ENCODE measurements around the gene VPS13D.

Gene VPS13D

GRCh38 chr1:12507631-12508030, 277.8 kb downstream of the VPS13D start:
- TF ChIP-seq EZH2 (IDR thresholded peaks at IDR 0.05; ENCODE audit: borderline replicate concordance, low read length), result no peak
- no peak for TF ChIP-seq CTCF (IDR thresholded peaks at IDR 0.05; ENCODE audit: low read length)
- no peaks in the 10 kb centered on the region for H3K27me3 ChIP-seq (ENCODE audit: insufficient read depth, low read length)
- H3K79me2 ChIP-seq (ENCODE audit: insufficient read depth, low read length), result no peaks in the 10 kb centered on the region
- H3K27ac ChIP-seq (ENCODE audit: low read depth, low read length, poor library complexity, severe bottlenecking), result no peak overlapping the region
- no peaks in the 10 kb centered on the region for H3K9me2 ChIP-seq (ENCODE audit: low read depth, low read length)
- H3F3A ChIP-seq (ENCODE audit: insufficient read depth, low read length), result no peaks in the 10 kb centered on the region
- H3K36me3 ChIP-seq (ENCODE audit: insufficient read depth, low read length), result no peaks in the 10 kb centered on the region
- no peak overlapping the region for H3K4me3 ChIP-seq (ENCODE audit: low read depth, low read length, poor library complexity, severe bottlenecking)
- no peak overlapping the region for H3K9ac ChIP-seq (ENCODE audit: low read length)
- no peaks in the 10 kb centered on the region for H3K4me1 ChIP-seq (ENCODE audit: insufficient read depth, low read length, severe bottlenecking)
- H3K4me2 ChIP-seq (ENCODE audit: low read length), result no peak overlapping the region
- H3K9me3 ChIP-seq (ENCODE audit: low read length), result no peaks in the 10 kb centered on the region
- no peak overlapping the region for H2AFZ ChIP-seq (ENCODE audit: low read length)
- no peaks in the 10 kb centered on the region for H4K20me1 ChIP-seq (ENCODE audit: insufficient read depth, low read length)

- Histone ChIP-seq H4K20me1 (ENCODE audit: insufficient read depth, low read length) (no peaks in the 10 kb centered on the region), H3K36me3 (ENCODE audit: insufficient read depth, low read length) (no peaks in the 10 kb centered on the region), H3K27ac (ENCODE audit: low read depth, low read length, poor library complexity, severe bottlenecking) (no peak overlapping the region), H3F3A (ENCODE audit: insufficient read depth, low read length) (no peaks in the 10 kb centered on the region), H3K79me2 (ENCODE audit: insufficient read depth, low read length) (no peaks in the 10 kb centered on the region), H3K9me3 (ENCODE audit: low read length) (no peaks in the 10 kb centered on the region), H3K9me2 (ENCODE audit: low read depth, low read length) (no peaks in the 10 kb centered on the region), H3K4me3 (ENCODE audit: low read depth, low read length, poor library complexity, severe bottlenecking) (no peak overlapping the region), H3K9ac (ENCODE audit: low read length) (no peak overlapping the region), H2AFZ (ENCODE audit: low read length) (no peak overlapping the region), H3K4me2 (ENCODE audit: low read length) (no peak overlapping the region), H3K4me1 (ENCODE audit: insufficient read depth, low read length, severe bottlenecking) (no peaks in the 10 kb centered on the region), H3K27me3 (ENCODE audit: insufficient read depth, low read length) (no peaks in the 10 kb centered on the region)
- no peak for TF ChIP-seq EZH2 (IDR thresholded peaks at IDR 0.05; ENCODE audit: borderline replicate concordance, low read length)
- no peak for TF ChIP-seq CTCF (IDR thresholded peaks at IDR 0.05; ENCODE audit: low read length)
These were observed 279.0 kb downstream of the VPS13D start for GRCh38 chr1:12508849-12509248.

- Histone ChIP-seq H3K9me3 (ENCODE audit: low read length) (no peaks in the 10 kb centered on the region), H4K20me1 (ENCODE audit: insufficient read depth, low read length) (no peaks in the 10 kb centered on the region), H2AFZ (ENCODE audit: low read length) (no peak overlapping the region), H3K4me2 (ENCODE audit: low read length) (no peak overlapping the region), H3K27me3 (ENCODE audit: insufficient read depth, low read length) (no peaks in the 10 kb centered on the region), H3F3A (ENCODE audit: insufficient read depth, low read length) (no peaks in the 10 kb centered on the region), H3K27ac (ENCODE audit: low read depth, low read length, poor library complexity, severe bottlenecking) (no peak overlapping the region), H3K4me1 (ENCODE audit: insufficient read depth, low read length, severe bottlenecking) (no peaks in the 10 kb centered on the region), H3K9ac (ENCODE audit: low read length) (no peak overlapping the region), H3K4me3 (ENCODE audit: low read depth, low read length, poor library complexity, severe bottlenecking) (no peak overlapping the region), H3K36me3 (ENCODE audit: insufficient read depth, low read length) (no peaks in the 10 kb centered on the region), H3K79me2 (ENCODE audit: insufficient read depth, low read length) (no peaks in the 10 kb centered on the region), H3K9me2 (ENCODE audit: low read depth, low read length) (no peaks in the 10 kb centered on the region)
- TF ChIP-seq EZH2 (IDR thresholded peaks at IDR 0.05; ENCODE audit: borderline replicate concordance, low read length) (no peak), CTCF (IDR thresholded peaks at IDR 0.05; ENCODE audit: low read length) (no peak)
These were observed 281.3 kb downstream of the VPS13D start for GRCh38 chr1:12511128-12511484.
